HK-2 (cell line): ENCODE results near the gene FNIP1.
"Not testable (repeated sequence)": the region's sequence is repeated elsewhere in the genome, so short reads cannot be mapped to it uniquely, and the experiment has no call there.

Source experiments
- DNase-seq: peaks from one replicate; pipeline ENCODE4 v3.0.0-alpha.2; 2018; ENCODE audit not compliant: unreplicated experiment

Gene FNIP1

DNA sequence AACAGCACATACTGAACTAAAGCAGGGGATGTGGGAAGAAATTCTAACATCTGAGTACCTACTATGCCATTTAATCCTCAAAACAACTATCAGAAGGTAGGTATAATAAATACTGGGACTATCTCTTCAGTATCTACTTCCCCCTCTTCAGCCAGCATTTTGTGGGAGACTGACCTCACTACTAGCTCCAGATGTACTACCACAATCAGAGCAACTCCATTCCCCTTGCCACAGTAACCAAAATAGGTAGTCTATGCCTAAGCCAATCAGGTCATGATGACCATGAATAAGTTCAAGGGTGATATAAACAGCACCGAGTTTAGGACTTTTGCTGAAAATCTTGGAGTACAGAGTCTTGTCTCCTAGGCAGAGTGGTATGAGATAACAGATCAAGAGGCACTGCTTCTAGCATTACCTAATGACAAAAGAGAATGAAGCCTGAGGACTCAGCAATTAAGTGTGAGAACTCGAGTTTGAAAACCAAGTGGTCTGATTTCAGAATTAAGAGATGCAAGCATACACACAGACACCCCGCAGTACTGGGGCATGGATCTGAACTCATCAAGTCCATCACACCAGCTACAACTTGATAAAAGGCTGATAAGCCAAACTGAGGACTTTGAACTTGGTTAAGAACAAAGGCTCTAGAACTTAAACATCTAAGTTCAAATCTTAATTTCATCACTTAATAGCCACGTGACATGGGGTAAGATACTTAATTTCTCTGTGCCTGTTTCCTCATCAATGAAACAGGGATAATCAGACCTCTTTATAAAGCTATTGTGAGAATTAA, 9.7 kb downstream of the FNIP1 start:
- no peak for DNase-seq

DNA sequence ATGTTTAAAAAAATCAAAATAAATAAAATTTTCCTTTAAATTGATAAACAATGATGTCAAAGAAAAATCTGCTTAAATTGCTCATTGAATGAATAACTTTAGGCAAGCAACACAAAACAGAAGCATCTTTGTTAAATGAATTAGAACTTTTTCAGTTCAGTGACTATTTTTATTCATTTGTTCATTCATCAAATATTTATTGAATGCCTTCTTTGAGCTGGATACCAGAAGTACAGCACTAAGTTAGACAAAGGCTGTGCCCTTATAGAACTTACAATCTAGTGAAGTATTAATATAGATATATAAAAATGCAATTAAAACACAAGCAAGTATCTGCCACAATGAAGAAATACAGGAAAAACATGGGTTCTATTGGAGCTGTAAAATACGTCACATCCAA, 10.8 kb downstream of the FNIP1 start:
- DNase-seq = no peak

DNA sequence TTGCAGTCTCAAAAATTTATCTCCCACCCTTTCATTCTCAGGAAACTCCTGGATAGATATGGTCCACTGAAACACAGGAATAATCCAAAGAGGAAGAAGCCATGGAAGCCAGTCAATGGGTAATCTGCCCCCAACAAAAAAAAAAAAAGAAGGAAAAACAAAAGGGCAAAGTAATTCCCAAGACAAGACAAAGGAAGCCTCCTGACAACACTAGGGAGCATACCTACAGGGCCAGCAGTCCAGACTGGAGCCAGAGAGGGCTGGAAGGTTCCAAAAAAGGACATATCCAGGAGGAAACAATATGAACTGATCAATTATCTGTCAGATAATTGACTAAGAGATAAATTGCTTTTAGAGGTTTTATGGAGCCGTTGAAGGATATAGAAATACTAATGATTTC, 12.9 kb downstream of the FNIP1 start:
- DNase-seq = no peak

DNA sequence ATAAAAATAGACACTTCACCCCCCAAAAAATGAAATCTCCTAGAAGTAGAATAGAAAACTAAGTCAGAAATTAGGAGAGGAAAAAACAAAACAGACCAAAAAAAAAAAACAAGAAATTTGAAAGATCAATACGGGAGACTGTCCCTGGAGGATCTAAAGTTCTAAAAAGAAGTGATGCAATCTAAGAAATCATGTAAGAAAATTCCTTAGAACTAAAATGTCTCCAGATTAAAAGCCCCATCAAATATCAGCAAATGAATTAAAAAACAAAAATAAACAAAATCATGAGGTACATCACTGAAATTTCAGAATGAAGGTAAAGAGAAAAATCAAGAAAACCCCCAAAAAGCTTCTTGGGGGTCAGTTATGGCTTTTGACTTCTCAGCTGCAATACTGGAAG, 13.5 kb downstream of the FNIP1 start:
- no peak for DNase-seq

DNA sequence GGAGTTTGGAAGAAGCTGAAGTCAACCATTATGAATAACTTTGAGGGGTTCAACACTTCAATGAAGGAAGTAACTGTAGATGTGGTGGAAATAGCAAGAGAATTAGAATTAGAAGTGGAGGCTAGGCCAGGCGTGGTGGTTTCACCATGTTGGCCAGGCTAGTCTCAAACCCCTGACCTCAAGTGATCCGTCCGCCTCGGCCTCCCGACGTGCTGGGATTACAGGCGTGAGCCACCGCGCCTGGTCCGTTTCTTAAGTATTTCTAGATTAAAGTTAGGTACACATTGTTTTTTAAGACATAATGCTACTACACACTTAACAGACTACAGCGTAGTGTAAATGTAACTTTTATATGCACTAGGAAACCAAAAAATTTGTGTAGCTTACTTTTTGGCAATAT, 14.1 kb downstream of the FNIP1 start:
- no peak for DNase-seq

DNA sequence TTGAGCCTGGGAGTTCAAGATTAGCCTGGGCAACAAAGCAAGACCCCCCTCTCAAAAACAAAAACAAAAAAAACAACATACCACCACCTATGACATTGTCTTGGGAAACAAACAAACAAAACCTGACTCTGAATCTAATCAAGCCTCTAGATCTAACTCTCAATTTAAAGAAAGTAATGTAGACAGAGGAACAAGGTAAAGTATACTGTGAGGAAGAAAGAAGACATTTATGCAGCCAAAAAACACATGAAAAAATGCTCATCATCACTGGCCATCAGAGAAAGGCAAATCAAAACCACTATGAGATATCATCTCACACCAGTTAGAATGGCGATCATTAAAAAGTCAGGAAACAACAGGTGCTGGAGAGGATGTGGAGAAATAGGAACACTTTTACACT, 18.7 kb downstream of the FNIP1 start:
- DNase-seq = not testable (repeated sequence)

DNA sequence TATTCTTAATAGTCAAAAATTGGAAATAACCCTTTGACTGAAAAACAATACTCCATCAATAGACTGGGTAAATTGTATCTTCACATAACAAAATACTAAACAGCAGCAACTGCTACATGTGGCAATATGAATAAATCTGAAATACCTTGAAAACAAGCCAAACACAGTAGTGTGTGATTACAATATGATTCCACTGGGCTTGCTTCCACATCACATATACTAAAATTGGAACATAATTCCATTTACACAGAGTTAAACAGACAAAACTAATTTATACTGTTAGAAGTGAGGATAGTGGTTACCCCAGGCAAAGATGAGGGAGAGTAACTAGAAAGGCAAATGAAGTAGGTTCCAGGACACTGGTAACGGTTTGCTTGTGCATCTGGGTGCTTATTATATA, 20.4 kb downstream of the FNIP1 start:
- no peak for DNase-seq

DNA sequence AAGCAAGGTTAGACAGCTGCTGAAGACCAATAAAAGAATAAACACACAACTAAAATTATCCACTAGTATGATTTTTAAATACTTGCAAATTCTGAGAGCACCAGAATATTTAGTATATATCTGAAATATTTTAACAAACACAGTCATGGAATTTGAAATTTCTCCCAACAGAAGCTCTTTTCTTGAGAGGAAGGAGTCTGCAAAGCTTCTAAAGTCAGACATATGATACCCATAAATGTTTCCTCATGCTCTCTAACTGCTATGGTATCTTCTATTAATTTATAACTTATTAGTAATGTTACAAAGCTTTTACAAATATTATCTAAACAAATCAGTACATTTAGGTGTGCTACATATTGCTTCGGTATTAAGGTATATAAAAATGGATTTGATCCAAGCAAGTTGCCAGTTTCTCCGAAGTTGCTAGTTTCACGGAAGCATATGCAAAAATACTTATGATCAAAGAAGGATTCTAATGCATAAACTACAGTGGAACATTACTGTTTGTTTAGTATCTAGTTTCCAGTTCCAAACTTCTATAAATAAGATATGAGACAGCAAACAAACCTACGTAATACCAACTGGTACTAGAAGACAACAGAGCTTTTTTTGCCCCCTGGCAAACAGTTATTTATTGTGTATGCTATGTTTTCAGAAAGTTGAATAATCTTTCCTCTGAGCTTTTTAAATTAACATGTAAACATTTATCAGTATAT, 22.0 kb downstream of the FNIP1 start:
- DNase-seq = no peak

DNA sequence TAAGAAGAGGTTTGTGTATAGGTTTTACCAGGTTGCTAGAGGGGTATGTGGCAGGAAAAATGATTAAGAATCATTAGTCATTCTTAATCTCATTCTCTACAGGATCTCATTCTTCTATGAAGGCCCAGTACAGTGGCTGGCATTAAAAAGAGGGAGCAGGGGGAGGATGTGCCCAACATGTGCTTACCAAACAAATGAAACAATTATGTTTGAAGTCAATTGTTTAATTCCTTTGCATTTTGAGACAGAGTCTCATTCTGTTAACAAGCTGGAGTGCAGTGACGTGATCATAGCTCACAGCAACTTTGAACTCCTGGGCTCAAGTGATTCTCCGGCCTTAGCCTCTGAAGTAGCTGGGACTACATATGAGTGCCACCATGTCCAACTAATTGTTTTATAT, 23.0 kb downstream of the FNIP1 start:
- DNase-seq = no peak

DNA sequence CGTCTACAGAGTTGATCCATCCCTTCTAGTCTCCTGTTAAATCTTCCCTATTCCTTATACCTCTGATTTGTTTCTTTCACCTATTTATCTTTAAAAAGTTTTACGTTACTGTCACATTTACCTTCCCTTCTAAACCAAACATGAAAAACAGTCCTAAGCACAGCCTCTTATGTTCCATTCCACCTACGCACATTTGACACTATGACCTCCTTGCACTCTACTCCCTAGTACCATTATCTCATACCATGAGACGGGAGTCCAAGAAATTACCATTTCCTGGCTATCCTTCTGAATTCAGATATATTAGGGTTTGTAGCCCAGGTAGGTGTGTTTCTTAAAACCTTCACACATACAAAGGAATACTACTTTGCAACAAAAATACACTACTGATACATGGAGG, 25.1 kb downstream of the FNIP1 start:
- no peak for DNase-seq

DNA sequence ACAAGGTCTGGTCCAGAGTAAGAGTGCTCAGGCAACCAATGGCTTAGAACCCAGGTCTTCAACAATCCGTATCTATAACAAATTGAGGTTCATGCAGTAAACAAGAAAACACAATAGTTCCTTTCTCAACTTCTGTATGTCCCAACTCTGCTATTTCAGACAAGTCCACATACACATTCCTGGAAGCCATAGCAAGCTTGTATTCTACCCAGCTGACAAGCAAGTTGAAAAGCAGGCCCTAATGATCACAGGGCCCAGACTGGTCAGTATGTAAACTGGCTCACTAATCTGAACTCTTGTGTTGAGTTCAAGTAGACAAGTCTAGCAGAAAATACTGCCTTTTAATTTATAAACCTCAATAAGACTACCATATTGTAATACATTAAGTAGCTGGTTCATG, 26.9 kb downstream of the FNIP1 start:
- DNase-seq = no peak

DNA sequence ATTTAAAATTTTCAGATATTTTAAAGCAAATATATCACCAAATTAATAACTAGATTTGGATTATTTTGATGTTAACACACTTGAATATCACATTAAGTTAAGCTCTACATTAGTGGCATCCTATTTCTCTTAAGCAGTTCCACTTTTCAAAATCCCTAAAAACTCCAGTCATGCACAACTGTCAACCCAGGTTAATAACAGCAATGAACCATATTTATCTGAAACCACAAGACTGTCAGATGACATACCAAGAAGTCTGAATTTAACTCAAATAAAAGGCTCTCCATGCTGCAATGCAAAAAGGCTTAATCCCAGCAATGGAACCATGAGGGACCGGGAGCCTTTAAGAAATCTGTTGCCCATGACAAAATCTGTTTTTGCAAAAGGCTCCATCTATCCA, 27.5 kb downstream of the FNIP1 start:
- no peak for DNase-seq

DNA sequence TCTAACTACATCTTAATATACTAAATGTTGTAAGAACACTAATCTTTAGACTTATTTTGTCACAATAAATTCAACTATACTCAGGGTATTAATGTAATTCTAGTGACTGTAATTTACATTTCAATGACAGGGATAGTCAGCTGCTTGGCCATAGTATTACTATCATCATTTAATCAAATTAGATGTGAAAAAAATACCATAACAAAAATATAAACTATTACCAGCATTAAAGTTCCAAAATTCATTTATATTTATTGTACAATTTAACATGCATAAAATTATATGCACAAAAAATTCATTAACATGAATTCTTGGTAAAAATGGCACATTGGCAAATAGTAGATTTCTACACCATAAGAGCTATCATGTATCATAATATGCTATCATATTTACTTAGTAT, 28.9 kb downstream of the FNIP1 start:
- no peak for DNase-seq

DNA sequence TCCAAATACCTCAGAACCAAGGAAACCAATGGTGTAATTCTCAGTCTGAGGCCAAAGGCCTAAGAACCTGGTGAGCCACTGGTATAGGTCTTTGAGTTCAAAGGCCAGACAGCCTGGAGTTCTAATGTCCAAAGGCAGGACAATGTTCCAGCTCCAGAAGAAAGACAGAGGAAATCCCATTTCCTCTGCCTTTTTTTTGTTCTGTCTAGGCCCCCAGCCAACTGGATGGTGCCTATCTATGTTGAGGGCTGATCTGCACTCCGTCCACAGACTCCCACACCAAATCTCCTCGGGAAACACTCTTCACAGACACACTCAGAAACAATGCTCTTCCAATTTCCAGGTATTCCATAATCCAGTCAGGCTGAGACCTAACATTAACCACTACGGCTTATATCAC, 30.1 kb downstream of the FNIP1 start:
- DNase-seq = no peak

DNA sequence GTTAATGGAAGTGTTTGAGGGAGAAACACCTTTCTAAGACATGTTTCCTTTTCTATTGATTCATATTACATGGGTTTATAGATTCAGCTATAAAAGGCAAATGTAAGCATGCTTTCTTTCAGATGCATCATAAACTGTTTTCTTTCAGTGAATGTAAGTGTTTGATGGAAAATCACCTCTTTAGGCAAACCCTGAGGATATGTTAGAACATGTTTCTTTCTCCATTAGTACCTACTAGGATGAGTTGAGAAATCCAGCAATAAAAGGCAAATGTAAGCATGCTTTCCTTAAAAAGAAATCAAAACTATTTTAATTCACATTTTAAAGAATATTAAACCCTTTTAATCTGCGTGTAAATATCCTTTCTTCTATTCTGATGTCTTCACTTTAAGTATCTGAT, 31.6 kb downstream of the FNIP1 start:
- no peak for DNase-seq

DNA sequence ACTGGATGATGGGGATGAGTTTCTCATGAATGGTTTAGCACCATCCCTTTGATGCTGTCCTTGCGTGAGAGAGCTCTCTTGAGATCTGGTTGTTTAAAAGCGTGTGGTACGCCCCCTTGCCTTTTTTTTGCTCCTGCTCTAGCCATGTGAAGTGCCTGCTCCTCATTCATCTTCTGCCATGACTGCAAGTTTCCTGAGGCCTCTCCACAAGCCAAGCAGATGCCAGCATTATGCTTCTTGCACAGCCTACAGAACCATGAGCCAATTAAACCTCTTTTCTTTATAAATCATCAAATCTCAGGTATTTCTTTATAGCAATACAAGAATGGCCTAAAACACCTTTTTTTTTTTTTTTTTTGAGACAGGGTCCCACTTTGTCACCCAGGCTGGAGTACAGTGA, 32.8 kb downstream of the FNIP1 start:
- DNase-seq = no peak

DNA sequence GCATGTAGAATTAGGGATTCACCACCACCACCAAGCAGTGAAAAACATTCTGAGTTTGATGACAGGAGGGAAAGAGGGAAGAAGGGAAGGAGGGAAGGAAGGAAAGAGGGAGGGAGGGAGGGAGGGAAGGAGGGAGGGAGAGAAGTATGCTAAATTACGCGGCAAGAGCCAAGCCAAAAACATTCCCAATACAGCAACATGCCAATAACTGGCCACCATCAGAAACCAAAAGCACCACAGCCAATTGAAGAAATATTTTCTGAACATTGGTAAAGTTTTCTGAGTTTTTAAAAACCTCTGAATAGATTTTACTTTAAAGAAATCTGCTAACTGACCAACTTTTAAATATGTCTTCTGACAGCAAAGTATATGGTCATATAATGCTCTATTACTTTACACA, 36.0 kb downstream of the FNIP1 start:
- DNase-seq = no peak

DNA sequence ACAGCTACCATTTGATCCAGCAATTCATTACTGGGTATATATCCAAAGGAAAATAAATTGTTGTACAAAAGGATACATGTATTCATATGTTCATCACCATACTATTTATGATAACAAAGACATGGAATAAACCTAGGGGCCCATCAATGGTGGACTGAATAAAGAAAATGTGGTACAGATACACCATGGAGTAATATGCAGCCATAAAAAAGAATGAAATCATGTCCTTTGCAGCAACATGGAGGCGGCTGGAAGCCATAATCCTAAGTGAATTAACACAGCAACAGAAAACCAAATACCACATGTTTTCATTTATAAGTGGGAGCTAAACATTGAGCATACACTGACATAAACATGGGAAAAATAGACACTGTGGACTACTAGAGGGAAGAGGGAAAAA, 37.1 kb downstream of the FNIP1 start:
- no peak for DNase-seq

DNA sequence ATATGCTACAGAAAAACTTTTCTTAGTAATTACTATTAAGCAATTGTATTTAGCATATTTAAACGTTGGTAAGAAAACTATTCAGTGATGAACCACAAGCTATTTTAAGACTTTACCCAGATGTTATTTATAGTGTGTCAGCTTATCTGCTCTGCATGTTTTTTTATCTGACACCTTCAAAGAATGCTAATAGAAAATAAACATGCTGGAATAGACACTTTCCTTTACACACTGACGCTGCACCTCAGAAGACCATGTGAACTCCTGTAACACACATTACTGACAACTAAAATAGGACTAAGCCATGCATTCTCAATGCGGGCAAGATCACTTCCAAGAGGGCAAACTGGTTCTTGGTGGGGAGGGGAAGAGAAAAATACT, 38.3 kb downstream of the FNIP1 start:
- DNase-seq = no peak

DNA sequence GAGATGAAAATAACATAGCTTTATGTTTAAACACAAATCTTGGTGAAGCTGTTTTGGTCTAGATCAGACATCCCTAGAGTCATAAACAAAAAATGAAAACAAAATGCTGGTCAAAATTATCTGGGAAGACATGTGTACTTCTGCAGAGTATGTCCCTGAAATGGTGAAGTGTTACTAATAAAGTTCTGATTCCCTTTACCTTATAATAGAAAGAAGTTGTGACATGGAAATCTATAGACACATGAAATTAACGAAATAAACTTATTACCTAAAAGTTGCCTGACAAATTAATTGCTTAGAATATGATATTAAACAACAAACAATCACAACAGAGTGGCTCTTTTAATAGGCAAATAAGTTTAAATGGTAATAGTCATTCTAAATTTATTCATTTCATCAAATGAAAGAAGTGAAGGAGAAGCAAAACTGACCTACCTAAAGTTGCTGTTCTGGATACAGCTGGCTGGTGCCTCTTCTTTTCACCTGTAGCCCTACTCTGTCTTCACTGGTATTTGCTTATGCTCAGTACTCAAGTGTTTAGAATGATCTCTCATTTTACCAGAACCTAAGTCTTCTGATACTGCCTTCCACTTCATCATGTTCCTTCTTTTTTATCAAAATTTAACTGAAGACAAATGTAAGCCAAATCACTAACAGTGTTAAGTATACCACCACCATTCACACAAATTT, 38.8 kb downstream of the FNIP1 start:
- DNase-seq = no peak

DNA sequence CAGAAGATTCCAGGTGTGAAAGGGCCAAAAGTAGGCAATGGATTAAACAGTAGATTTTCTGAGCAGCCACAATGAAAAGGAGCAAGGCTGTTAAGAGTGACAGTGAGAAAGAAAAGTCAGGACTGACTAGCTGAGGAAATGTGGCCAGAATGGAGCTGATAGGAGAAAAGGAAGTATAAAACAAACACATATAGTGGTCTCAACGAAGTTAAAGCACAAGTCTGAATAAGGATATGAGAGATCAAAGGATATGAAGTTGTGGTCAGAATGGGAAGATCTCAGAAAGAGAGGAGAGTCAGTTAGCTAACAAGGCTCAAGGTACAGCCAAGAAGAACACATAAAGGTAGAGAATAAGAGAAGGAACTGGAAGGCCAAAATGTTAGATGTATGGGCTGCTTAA, 39.9 kb downstream of the FNIP1 start:
- DNase-seq = no peak

DNA sequence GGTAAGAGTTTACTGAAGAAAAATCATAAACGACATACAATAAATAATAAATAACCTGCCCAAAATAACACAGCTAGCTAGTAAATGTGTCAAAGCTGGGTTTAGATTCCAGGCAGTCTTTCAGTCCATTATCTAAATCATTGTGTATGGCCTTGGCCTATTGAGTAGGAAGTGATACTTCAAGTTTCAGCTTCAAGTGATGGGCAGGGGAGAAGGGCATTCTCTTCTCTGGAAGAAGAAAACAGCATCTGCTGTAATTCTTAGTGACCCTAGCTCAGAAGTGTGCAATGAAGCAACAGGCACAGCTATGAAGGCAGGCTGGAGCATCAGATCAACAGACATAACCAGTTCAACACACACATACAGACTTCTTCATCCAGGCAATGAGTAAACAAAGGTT, 42.5 kb downstream of the FNIP1 start:
- DNase-seq = no peak

DNA sequence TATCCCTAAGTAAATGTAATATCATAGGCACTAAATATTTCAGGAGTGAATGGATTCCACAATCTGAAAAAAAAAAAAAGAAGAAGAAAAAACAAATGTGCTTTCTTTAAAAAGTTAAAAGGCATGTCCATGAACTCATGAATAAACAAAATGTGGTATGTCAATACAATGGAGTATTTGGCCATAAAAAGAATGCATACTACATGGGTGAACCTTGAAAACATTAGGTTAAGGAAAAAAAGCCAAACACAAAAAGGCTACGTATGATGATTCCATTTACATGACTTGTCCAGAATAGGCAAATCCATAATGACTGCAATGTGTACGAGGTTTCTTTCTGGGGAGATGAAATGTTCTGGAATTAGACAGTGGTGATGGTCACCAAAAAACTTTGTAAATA, 45.3 kb downstream of the FNIP1 start:
- DNase-seq = no peak
